HepG2 (cell line): ENCODE data around the gene OVCA2. TPM values are rescaled to one million over a fixed set of nuclear protein-coding genes. Genes with fewer than 3 reads are reported as not detected.

Experiments used
- ATF7-NPFF ChIP-seq: sonication (generic); formaldehyde crosslinking; IDR thresholded peaks from 2 replicates; pipeline ENCODE4 v1.8.1; 2023; ENCODE audit warnings: mild to moderate bottlenecking, low read depth, missing genetic modification reagents, moderate library complexity
- CEBPB ChIP-seq: IDR thresholded peaks from 2 replicates; pipeline ENCODE4 v1.6.1; 2011; ENCODE audit warnings: low read depth, low read length, improper control_type of control experiment, borderline replicate concordance
- GMEB2 ChIP-seq: IDR thresholded peaks from 2 replicates; pipeline ENCODE4 v1.6.1; 2016; ENCODE audit warnings: missing biosample characterization, missing genetic modification reagents, low read depth
- JUN ChIP-seq: sonication (generic); formaldehyde crosslinking; IDR thresholded peaks from 2 replicates; pipeline ENCODE4 v1.4.0; 2020; ENCODE audit warnings: mild to moderate bottlenecking, missing genetic modification reagents
- MED13 ChIP-seq: sonication (generic); formaldehyde crosslinking; IDR thresholded peaks from 2 replicates; pipeline ENCODE4 v1.5.0; 2020; ENCODE audit warnings: missing genetic modification reagents
- MLX ChIP-seq: IDR thresholded peaks from 2 replicates; pipeline ENCODE4 v1.6.1; 2016
- PITX1 ChIP-seq: sonication (generic); formaldehyde crosslinking; IDR thresholded peaks from 2 replicates; pipeline ENCODE4 v1.5.1; 2020; ENCODE audit warnings: mild to moderate bottlenecking, missing genetic modification reagents
- SMAD3 ChIP-seq: sonication (generic); formaldehyde crosslinking; IDR thresholded peaks from 2 replicates; pipeline ENCODE4 v1.4.0; 2020; ENCODE audit warnings: missing genetic modification reagents
- SRY ChIP-seq: sonication (generic); formaldehyde crosslinking; IDR thresholded peaks from 2 replicates; pipeline ENCODE4 v1.8.0; 2022; ENCODE audit warnings: mild to moderate bottlenecking, missing genetic modification reagents
- STAG1 ChIP-seq: sonication (generic); formaldehyde crosslinking; IDR thresholded peaks from 2 replicates; pipeline ENCODE4 v1.4.0; 2020; ENCODE audit warnings: missing genetic modification reagents
- TBX3 ChIP-seq: fragments of 450-650 bp; IDR thresholded peaks from 2 replicates; pipeline ENCODE4 v1.6.1; 2017; ENCODE audit warnings: antibody characterized with exemption, mild to moderate bottlenecking, inconsistent platforms, borderline replicate concordance
- TMF1 ChIP-seq: sonication (generic); formaldehyde crosslinking; IDR thresholded peaks from 2 replicates; pipeline ENCODE4 v1.8.1; 2022; ENCODE audit warnings: low read depth, missing genetic modification reagents
- TRAFD1 ChIP-seq: sonication (generic); formaldehyde crosslinking; IDR thresholded peaks from 2 replicates; pipeline ENCODE4 v1.5.1; 2020; ENCODE audit warnings: missing genetic modification reagents, mild to moderate bottlenecking, borderline replicate concordance
- YY1 ChIP-seq: IDR thresholded peaks from 2 replicates; pipeline ENCODE4 v1.6.1; 2011; ENCODE audit warnings: low read length, low read depth, moderate library complexity, mild to moderate bottlenecking; ENCODE audit not compliant: insufficient read depth, insufficient replicate concordance
- ZBED4 ChIP-seq: sonication (generic); formaldehyde crosslinking; IDR thresholded peaks from 2 replicates; pipeline ENCODE4 v1.4.0; 2020; ENCODE audit warnings: missing genetic modification reagents, borderline replicate concordance
- ZFP90 ChIP-seq: sonication (generic); formaldehyde crosslinking; IDR thresholded peaks from 2 replicates; pipeline ENCODE4 v1.8.0; 2022; ENCODE audit warnings: missing genetic modification reagents, mild to moderate bottlenecking, inconsistent platforms, borderline replicate concordance
- ZFY ChIP-seq: sonication (generic); formaldehyde crosslinking; IDR thresholded peaks from 2 replicates; pipeline ENCODE4 v1.4.0; 2020; ENCODE audit warnings: missing genetic modification reagents
- ZNF235 ChIP-seq: sonication (generic); formaldehyde crosslinking; IDR thresholded peaks from 2 replicates; pipeline ENCODE4 v1.8.1; 2023; ENCODE audit warnings: mild to moderate bottlenecking, missing genetic modification reagents, borderline replicate concordance
- ZNF263 ChIP-seq: sonication (generic); formaldehyde crosslinking; IDR thresholded peaks from 2 replicates; pipeline ENCODE4 v1.4.0; 2020; ENCODE audit warnings: missing genetic modification reagents
- ZNF354B ChIP-seq: sonication (generic); formaldehyde crosslinking; IDR thresholded peaks from 2 replicates; pipeline ENCODE4 v1.8.0; 2022; ENCODE audit warnings: mild to moderate bottlenecking, missing genetic modification reagents
- ZSCAN12 ChIP-seq: sonication (generic); formaldehyde crosslinking; IDR thresholded peaks from 2 replicates; pipeline ENCODE4 v1.9.0; 2021; ENCODE audit warnings: mild to moderate bottlenecking, missing genetic modification reagents
- polyA plus RNA-seq, 8 experiments: library from polyadenylated mRNA; depleted of rRNA in 3 of 8; stranded (reverse) in 7 of 8; unstranded in 1 of 8; fragments of >200 nt; fragmentation: Illumina TruSeq in 4 of 8; extraction: Trizol in 4 of 8; gene quantifications; 2 replicates each; pipeline versions ENCODE4 v1.2.1 to v1.2.3, GENCODE V29; 2011 to 2016; ENCODE audit warnings: low read depth in 4 of 8, missing spikeins in 1 of 8, mixed read lengths in 1 of 8; ENCODE audit not compliant: insufficient read depth in 1 of 8
- total RNA-seq, 5 experiments: library from RNA; depleted of rRNA; stranded (reverse); fragments of >200 nt; fragmentation: Illumina TruSeq; extraction: Trizol; gene quantifications; 2 replicates each; pipeline ENCODE4 v1.2.3, GENCODE V29; 2016; ENCODE audit warnings: low read depth in 1 of 5

OVCA2 gene
- total and polyA plus RNA-seq, 2 of the 13 experiments (the other 11 are each of a cell fraction or from before 2014, with no cell fraction given) = 23.7 to 28.2 TPM

- TF ChIP-seq MED13 = no peak
- no peak for TF ChIP-seq ZSCAN12 (CRISPR knock-in tag)
- peak; percentile 76; the same call in 1 of the 2 replicates for TF ChIP-seq ATF7-NPFF
- no peak for TF ChIP-seq MLX (CRISPR knock-in tag)
- no peak for TF ChIP-seq TBX3
- TF ChIP-seq TMF1 (CRISPR knock-in tag) = no peak; the same call in 1 of the 2 replicates
- TF ChIP-seq PITX1 (CRISPR knock-in tag) = peak; percentile 19; the same call in 1 of the 2 replicates
- TF ChIP-seq ZNF354B (CRISPR knock-in tag) = no peak
- no peak for TF ChIP-seq SMAD3 (CRISPR knock-in tag)
- TF ChIP-seq YY1 = peak; percentile 98
- TF ChIP-seq ZFY (CRISPR knock-in tag) = peak; percentile 73
- TF ChIP-seq JUN = peak; percentile 28; the same call in 1 of the 2 replicates
- TF ChIP-seq ZNF235 (CRISPR knock-in tag) = no peak
- peak; percentile 85 for TF ChIP-seq STAG1 (CRISPR knock-in tag)
- TF ChIP-seq ZFP90 = peak; percentile 57; the same call in 1 of the 2 replicates
- TF ChIP-seq SRY (CRISPR knock-in tag) = 0 out of 2 replicates have a peak, but pooled peaks have one; percentile 73
- TF ChIP-seq TRAFD1 (CRISPR knock-in tag) = no peak
- no peak for TF ChIP-seq CEBPB
- TF ChIP-seq ZBED4 (CRISPR knock-in tag) = no peak; the same call in 1 of the 2 replicates
- TF ChIP-seq GMEB2 (CRISPR knock-in tag) = 0 out of 2 replicates have a peak, but pooled peaks have one; percentile 53
- TF ChIP-seq ZNF263 = 0 out of 2 replicates have a peak, but pooled peaks have one; percentile 20
These were observed at the start of gene OVCA2 (continued) for GRCh38 chr17:2041561-2042389.
